Kidney tubule cell (primary cell): ENCODE measurements around the gene ZNF804A.

ENCODE experiments used
- DNase-seq: peaks from one replicate; pipeline ENCODE4 v3.0.0-alpha.2; 2018; ENCODE audit warnings: low spot score

The ZNF804A gene

GRCh38 chr2:184945326-184945725, 347.0 kb downstream of the ZNF804A start:
- DNase-seq = no peak

DNA sequence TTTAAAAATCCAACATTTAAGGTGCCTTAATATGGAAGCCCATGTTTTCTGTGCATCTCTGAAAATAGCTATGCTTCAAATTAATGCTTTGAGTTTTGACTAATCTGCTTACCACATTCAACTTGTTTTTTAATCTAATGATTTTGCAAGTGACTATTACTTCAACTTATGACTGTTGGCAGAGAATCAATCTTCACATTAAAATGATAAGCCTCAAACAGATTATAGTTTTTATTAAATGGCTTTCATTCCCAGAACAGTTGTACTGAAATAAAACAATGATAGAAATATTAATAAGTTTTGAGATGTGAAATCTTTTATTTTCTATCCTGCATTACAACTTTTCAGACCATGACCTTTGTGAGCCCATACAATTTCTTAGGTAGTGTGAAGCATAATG, 347.5 kb downstream of the ZNF804A start:
- no peak for DNase-seq

- DNase-seq = no peak
Observed at GRCh38 chr2:184956856-184957255, 358.5 kb downstream of the ZNF804A start.

DNA sequence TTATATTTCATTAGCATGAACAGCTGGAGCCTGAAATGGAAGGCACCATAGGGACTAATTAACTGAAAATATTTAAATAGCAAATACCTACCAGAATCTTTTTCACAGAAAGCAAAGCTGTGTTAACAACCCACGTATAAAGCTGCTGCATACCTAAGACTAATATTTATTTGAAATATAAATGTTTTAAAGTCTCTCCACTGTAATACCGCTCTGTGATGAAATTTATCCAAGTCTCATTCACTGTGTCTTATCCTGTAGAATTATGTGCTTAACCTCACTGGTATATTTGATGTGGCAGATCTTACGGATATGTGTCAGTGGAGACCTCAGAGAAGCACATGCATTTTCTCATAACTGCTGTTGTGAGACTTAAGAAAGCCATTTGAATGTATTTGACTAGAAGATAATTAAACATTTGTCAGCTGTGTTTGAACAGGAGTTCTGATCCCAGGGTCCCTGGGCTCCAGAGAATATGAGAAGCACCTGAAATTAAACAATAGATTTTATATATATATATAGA, 373.3 kb downstream of the ZNF804A start:
- DNase-seq = no peak
